GM19397 (cell line): ENCODE data around the gene ZCWPW2.

Experiments used
- ATAC-seq: cut with Tn5 transposase; IDR thresholded peaks from one replicate; pipeline ENCODE4 v1.9.1; 2021; ENCODE audit warnings: mild to moderate bottlenecking, moderate library complexity; ENCODE audit not compliant: unreplicated experiment

The ZCWPW2 gene

GRCh38 chr3:28574036-28574435 lies 225.5 kb downstream of the ZCWPW2 start:
- no peak for ATAC-seq

GRCh38 chr3:28575100-28575745 lies 226.7 kb downstream of the ZCWPW2 start:
- no peak for ATAC-seq
